PFSK-1 (cell line): ENCODE results near the gene SNAP29.
A peak's percentile ranks its signal among the peaks of the same experiment; 100 is the strongest.

Experiments
- FOXP2 ChIP-seq: optimal IDR thresholded peaks from 2 replicates; pipeline ENCODE3; 2011; ENCODE audit warnings: borderline replicate concordance, control low read depth, inconsistent platforms; ENCODE audit not compliant: insufficient read depth; ENCODE audit errors: extremely low read length, extremely low read depth
- POLR2AphosphoS5 ChIP-seq: IDR thresholded peaks from 2 replicates; pipeline ENCODE4 v1.6.1; 2012; ENCODE audit warnings: low read depth, mild to moderate bottlenecking, control low read depth, low read length, moderate library complexity
- REST ChIP-seq, 2 experiments: IDR thresholded peaks; 2 replicates each; pipeline versions ENCODE4 v1.6.1 to v1.8.0; 2011 to 2012; ENCODE audit warnings: low read depth in 2 of 2, low read length in 2 of 2, control low read depth in 1 of 2, inconsistent platforms in 1 of 2, mild to moderate bottlenecking in 1 of 2, moderate library complexity in 1 of 2; ENCODE audit not compliant: insufficient read depth in 1 of 2
- SIN3A ChIP-seq: IDR thresholded peaks from 2 replicates; pipeline ENCODE4 v1.6.1; 2012; ENCODE audit warnings: mild to moderate bottlenecking, low read length, moderate library complexity, borderline replicate concordance; ENCODE audit not compliant: insufficient read depth
- TAF1 ChIP-seq: IDR thresholded peaks from 2 replicates; pipeline ENCODE4 v1.6.1; 2012; ENCODE audit warnings: low read length, control low read depth, borderline replicate concordance; ENCODE audit not compliant: insufficient read depth

GRCh38 chr22:20867179-20868024, 8.6 kb downstream of the SNAP29 start:
- TF ChIP-seq TAF1, result no peak
- 0 out of 2 replicates have a peak, but pooled peaks have one; percentile 10 for TF ChIP-seq POLR2AphosphoS5
- TF ChIP-seq REST (IDR thresholded peaks at IDR 0.05; ENCODE audit: insufficient read depth in 1 of 2, low read depth in 2 of 2, low read length in 2 of 2), result no peak
- TF ChIP-seq SIN3A, result no peak
- no peak for TF ChIP-seq FOXP2
